ENCODE data around the gene ZNF277.

ZNF277 gene

DNA sequence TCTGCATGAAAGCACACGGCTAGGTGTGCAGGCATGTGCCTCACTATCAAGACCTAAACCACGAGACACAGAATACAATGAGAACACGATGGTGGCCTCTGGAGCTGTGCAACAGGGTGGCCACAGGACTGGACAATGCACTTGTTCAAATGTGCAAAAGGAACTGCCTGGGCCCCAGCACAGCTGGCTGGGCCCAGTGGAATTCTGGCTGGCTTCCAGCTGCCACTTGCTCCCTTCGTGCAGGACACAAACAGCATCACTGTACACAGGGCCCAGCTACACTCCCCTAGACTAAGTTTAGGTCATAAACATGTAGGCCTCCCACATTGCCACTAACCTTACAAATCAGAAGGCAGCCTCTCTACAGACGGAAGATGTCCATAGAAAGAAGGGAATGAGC lies 23.7 kb upstream of the ZNF277 start:
- no peak overlapping the region for H3K4me3 ChIP-seq (replicated peaks in 1 of 2; ENCODE audit: low read depth in 2 of 2, low read length in 2 of 2)
- DNase-seq (ENCODE audit: low read depth in 2 of 2) = no peak
- TF ChIP-seq, protein P1, sequence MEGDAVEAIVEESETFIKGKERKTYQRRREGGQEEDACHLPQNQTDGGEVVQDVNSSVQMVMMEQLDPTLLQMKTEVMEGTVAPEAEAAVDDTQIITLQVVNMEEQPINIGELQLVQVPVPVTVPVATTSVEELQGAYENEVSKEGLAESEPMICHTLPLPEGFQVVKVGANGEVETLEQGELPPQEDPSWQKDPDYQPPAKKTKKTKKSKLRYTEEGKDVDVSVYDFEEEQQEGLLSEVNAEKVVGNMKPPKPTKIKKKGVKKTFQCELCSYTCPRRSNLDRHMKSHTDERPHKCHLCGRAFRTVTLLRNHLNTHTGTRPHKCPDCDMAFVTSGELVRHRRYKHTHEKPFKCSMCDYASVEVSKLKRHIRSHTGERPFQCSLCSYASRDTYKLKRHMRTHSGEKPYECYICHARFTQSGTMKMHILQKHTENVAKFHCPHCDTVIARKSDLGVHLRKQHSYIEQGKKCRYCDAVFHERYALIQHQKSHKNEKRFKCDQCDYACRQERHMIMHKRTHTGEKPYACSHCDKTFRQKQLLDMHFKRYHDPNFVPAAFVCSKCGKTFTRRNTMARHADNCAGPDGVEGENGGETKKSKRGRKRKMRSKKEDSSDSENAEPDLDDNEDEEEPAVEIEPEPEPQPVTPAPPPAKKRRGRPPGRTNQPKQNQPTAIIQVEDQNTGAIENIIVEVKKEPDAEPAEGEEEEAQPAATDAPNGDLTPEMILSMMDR (IDR thresholded peaks at IDR 0.05; ENCODE audit: low read depth, low read length) = no peak

DNA sequence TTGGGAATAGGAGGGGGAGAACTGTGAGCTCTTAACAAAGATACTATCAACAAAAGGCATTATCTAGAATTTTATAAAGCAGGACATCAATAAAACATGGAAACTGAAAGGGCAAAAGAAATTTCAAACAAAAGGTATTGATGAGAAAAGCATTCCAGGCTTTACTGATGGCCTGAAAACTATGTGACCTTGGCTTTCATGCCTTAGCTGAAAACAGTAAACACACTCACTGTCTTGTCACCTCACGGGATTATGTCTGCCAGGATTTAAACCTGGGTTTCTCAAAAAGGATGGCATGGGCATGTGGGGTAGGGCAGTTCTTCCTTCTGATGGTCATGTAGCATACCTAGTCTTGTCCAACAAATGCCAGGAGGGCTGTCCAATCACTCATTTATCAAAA lies 23.2 kb upstream of the ZNF277 start:
- TF ChIP-seq, protein P1 (IDR thresholded peaks at IDR 0.05; ENCODE audit: low read depth, low read length) = no peak
- H3K4me3 ChIP-seq (replicated peaks in 1 of 2; ENCODE audit: low read depth in 2 of 2, low read length in 2 of 2) = no peak overlapping the region

DNA sequence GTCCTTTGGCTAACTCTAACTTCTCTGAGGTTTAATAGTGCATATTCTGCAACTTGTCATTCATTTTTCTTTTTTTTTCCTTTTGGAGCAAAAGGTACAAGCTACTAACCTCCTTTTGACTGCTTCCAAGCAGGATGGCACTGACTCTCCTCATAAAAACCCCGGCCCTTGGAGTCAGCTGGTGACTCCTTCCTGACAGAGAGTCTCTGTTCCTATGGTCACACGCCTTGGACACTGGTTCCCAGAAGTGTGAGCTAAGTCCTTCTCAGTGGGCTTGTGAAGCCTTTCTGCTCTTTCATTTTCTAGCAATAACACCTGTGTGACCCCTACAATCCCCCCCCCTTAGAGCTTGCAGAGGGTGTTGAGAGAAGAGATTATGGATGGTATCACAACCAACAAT lies 22.0 kb upstream of the ZNF277 start:
- DNase-seq (ENCODE audit: low read depth in 2 of 2) = no peak
- TF ChIP-seq, protein P1 (IDR thresholded peaks at IDR 0.05; ENCODE audit: low read depth, low read length) = no peak
- H3K4me3 ChIP-seq (replicated peaks in 1 of 2; ENCODE audit: low read depth in 2 of 2, low read length in 2 of 2) = no peak overlapping the region

More for the DNA sequence above, 23.2 kb upstream of the ZNF277 start:
- no peak for DNase-seq (ENCODE audit: low read depth in 2 of 2)

DNA sequence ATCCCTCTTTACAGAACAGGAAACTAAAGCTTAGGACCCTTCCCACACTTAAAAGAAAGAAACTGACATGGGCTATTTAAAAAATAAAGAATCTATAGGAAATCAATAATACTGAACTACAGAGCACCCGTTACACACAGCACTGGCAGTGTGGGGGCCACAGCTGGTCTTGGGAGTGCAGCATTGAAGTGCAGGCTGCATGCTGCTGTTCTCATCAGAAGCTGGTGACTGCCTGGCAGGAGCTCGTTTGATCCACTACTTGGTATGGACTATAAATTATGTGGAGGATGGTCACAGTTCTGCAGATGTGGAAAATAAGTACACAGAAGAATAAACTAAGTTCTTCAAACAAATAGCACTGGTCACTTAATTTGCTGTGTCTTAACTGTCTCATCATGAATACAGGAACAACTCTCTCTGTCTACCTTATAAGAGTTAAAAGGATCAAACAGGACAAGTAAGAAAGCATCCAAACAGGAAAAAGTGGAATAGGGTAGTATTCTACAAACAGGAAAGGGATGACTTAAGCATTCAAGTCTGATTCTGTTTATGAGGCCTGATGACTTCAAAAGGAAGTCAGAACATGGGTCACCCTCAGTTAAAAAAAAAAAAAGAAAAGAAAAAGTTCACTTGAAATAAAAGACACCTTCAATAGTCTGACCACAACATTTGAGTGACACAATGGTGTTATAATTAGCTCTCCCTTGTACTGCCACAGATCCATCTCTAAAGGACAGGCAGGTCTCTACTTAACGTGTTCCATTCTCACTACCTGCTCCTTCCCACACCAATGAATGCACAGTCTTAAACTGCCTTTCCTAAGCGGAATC lies 21.3 kb upstream of the ZNF277 start:
- DNase-seq (ENCODE audit: low read depth in 2 of 2) = peak in 1 of 2 donors; percentile 29
- TF ChIP-seq, protein P1 (IDR thresholded peaks at IDR 0.05; ENCODE audit: low read depth, low read length) = no peak
- H3K4me3 ChIP-seq (replicated peaks in 1 of 2; ENCODE audit: low read depth in 2 of 2, low read length in 2 of 2) = no peak overlapping the region

DNA sequence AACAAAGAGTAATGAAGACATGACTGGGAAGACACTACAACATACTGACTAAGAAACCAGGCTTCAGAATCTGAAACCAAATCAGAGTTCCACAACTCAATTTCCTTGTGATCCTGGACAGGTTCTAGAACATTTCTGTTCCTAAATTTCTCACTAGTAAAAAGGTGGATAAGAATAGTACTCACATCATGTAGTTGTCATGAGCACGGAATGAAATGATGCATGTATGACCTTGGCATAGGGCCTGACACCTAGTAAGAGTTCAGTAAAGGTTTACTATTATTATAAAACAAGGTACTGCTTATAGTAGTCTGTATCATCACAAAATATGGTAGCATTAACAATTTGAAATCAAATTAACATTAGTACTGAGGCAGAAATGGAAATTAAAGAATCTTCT lies 20.2 kb upstream of the ZNF277 start:
- DNase-seq (ENCODE audit: low read depth in 2 of 2) = no peak
- H3K4me3 ChIP-seq (replicated peaks in 1 of 2; ENCODE audit: low read depth in 2 of 2, low read length in 2 of 2) = no peak overlapping the region
- TF ChIP-seq, protein P1 (IDR thresholded peaks at IDR 0.05; ENCODE audit: low read depth, low read length) = no peak

DNA sequence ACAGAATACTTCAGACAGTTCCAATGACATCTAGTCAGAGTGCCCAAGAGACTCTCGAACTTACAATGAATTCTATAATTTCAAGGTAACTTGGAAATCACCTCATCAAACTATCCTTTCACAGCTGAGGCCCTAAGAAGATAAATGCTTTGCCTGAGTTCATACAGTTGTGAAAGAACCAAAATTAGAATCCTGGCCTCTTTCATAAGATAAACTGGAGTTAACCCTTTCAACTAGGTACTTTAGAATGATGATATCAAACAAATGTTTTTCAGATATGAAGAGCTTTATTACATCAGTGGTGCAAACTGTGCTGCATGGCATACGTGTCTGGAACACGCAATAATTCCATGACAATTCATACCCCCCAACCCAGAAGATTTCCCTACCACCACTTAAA lies 18.2 kb upstream of the ZNF277 start:
- TF ChIP-seq, protein P1 (IDR thresholded peaks at IDR 0.05; ENCODE audit: low read depth, low read length) = no peak
- H3K4me3 ChIP-seq (replicated peaks in 1 of 2; ENCODE audit: low read depth in 2 of 2, low read length in 2 of 2) = no peak overlapping the region
- no peak for DNase-seq (ENCODE audit: low read depth in 2 of 2)

Measured in cardiac fibroblast (primary cell).